ENCODE measurements around the gene LRIG3.

LRIG3 gene

GRCh38 chr12:58850826-58851225 lies 69.5 kb downstream of the LRIG3 start:
- no peak for DNase-seq

GRCh38 chr12:58847901-58848600 lies 72.3 kb downstream of the LRIG3 start:
- no peak for DNase-seq

GRCh38 chr12:58844161-58844560 lies 76.1 kb downstream of the LRIG3 start:
- no peak for DNase-seq

- DNase-seq = no peak
Observed at GRCh38 chr12:58841058-58841798, 79.1 kb downstream of the LRIG3 start.

- DNase-seq = peak; percentile 13
Observed at GRCh38 chr12:58833853-58834252, 86.5 kb downstream of the LRIG3 start.

- DNase-seq = no peak
Observed at GRCh38 chr12:58832920-58833319, 87.4 kb downstream of the LRIG3 start.
